HepG2 (cell line): ENCODE results near the gene SAPCD1. TPM values are rescaled to one million over a fixed set of nuclear protein-coding genes. Genes with fewer than 3 reads are reported as not detected.

Experiments used
- DZIP1 ChIP-seq: sonication (generic); formaldehyde crosslinking; IDR thresholded peaks from 2 replicates; pipeline ENCODE4 v1.5.0; 2020; ENCODE audit warnings: mild to moderate bottlenecking, missing genetic modification reagents
- HNF1B ChIP-seq: sonication (generic); formaldehyde crosslinking; IDR thresholded peaks from 2 replicates; pipeline ENCODE4 v1.5.1; 2020; ENCODE audit warnings: mild to moderate bottlenecking, moderate library complexity, missing genetic modification reagents
- HOMEZ ChIP-seq: IDR thresholded peaks from 2 replicates; pipeline ENCODE4 v1.6.1; 2016; ENCODE audit warnings: low read depth
- NCOA1 ChIP-seq: sonication (generic); formaldehyde crosslinking; IDR thresholded peaks from 2 replicates; pipeline ENCODE4 v1.9.0; 2021; ENCODE audit warnings: missing genetic modification reagents
- ZBTB40 ChIP-seq, 2 experiments: fragments of 450-650 bp in 1 of 2; sonication (generic) in 1 of 2; formaldehyde crosslinking in 1 of 2; IDR thresholded peaks; 2 replicates each; pipeline versions ENCODE4 v1.6.1 to v1.8.0; 2016 to 2022; ENCODE audit warnings: antibody characterized with exemption in 1 of 2, mild to moderate bottlenecking in 1 of 2, missing genetic modification reagents in 1 of 2
- ZNF558 ChIP-seq: sonication (generic); formaldehyde crosslinking; IDR thresholded peaks from 2 replicates; pipeline ENCODE4 v1.9.0; 2022; ENCODE audit warnings: mild to moderate bottlenecking, missing genetic modification reagents, borderline replicate concordance
- polyA plus RNA-seq, 8 experiments: library from polyadenylated mRNA; depleted of rRNA in 3 of 8; stranded (reverse) in 7 of 8; unstranded in 1 of 8; fragments of >200 nt; fragmentation: Illumina TruSeq in 4 of 8; extraction: Trizol in 4 of 8; gene quantifications; 2 replicates each; pipeline versions ENCODE4 v1.2.1 to v1.2.3, GENCODE V29; 2011 to 2016; ENCODE audit warnings: low read depth in 4 of 8, missing spikeins in 1 of 8, mixed read lengths in 1 of 8; ENCODE audit not compliant: insufficient read depth in 1 of 8
- total RNA-seq, 5 experiments: library from RNA; depleted of rRNA; stranded (reverse); fragments of >200 nt; fragmentation: Illumina TruSeq; extraction: Trizol; gene quantifications; 2 replicates each; pipeline ENCODE4 v1.2.3, GENCODE V29; 2016; ENCODE audit warnings: low read depth in 1 of 5

The SAPCD1 gene
- total and polyA plus RNA-seq, 2 of the 13 experiments (the other 11 are each of a cell fraction or from before 2014, with no cell fraction given), result 2.5 to 3.9 TPM

- no peak for TF ChIP-seq DZIP1 (CRISPR knock-in tag)
- TF ChIP-seq HNF1B, result peak; percentile 60
- TF ChIP-seq ZBTB40 (IDR thresholded peaks at IDR 0.05), result no peak
- no peak; the same call in 1 of the 2 replicates for TF ChIP-seq ZBTB40 (CRISPR knock-in tag; IDR thresholded peaks at IDR 0.05)
- no peak for TF ChIP-seq ZNF558 (CRISPR knock-in tag)
- TF ChIP-seq NCOA1, result no peak
- peak; percentile 33; the same call in 1 of the 2 replicates for TF ChIP-seq HOMEZ
Measured at GRCh38 chr6:31795616-31796298, 33.3 kb downstream of the SAPCD1 start, which contains the start of gene VARS1 (continued).
